K562 (cell line): ENCODE data around the gene CIAPIN1. TPM values are rescaled to one million over a fixed set of nuclear protein-coding genes. Genes with fewer than 3 reads are reported as not detected.

ENCODE experiments used
- ATAC-seq: fragments of 200-7000 bp; cut with Tn5 transposase; 3 replicates; pipeline ENCODE4 v1.9.1; 2020; ENCODE audit warnings: moderate library complexity
- BruUV-seq: library from RNA; stranded (reverse); fragments of 400-500 nt; replicated peaks from 2 replicates; lab custom pipeline; 2021; lab: Mats Ljungman, UMichigan
- CTCF ChIA-PET: fragments of 300-600 bp; formaldehyde crosslinking; extraction: SDS; loops from one replicate; lab custom pipeline; 2021; ENCODE audit warnings: low intra/inter-chr PET ratio; lab: Yijun Ruan, JAX
- POLR2A ChIA-PET: fragments of 300-600, 350-650 bp; sonication (Branson Sonifier 250); formaldehyde crosslinking; extraction: SDS; loops from one replicate; lab custom pipeline; 2021; ENCODE audit warnings: antibody characterized with exemption, inconsistent platforms; lab: Yijun Ruan, JAX
- DNase-seq, 4 experiments: peaks; one replicate each; pipeline versions ENCODE4 v3.0.0 to v3.0.0-alpha.2; 2011 to 2018; ENCODE audit warnings: low spot score in 3 of 4, mixed read lengths in 3 of 4; ENCODE audit errors: extremely low read depth in 1 of 4
- FAIRE-seq: peaks from 2 replicates; lab custom pipeline; 2011; peaks lifted over from hg19 to GRCh38; lab: Jason Lieb, UNC
- H2AFZ ChIP-seq: 2 replicates; pipeline ENCODE4 v1.6.0; 2011; ENCODE audit warnings: low read depth, low read length, control low read depth, inconsistent platforms
- H3K27ac ChIP-seq: fragments of 200-600 bp; 3 replicates; pipeline ENCODE4 v1.8.0; 2011; ENCODE audit warnings: low read depth, mild to moderate bottlenecking, control low read depth, inconsistent platforms, low read length, moderate library complexity, mixed read lengths; ENCODE audit errors: extremely low read depth
- H3K27me3 ChIP-seq, 2 experiments: fragments of 300-600 bp in 1 of 2; 2 replicates in 1 of 2; 3 replicates in 1 of 2; pipeline versions ENCODE4 v1.6.0 to v1.8.0; 2011; ENCODE audit warnings: inconsistent platforms in 2 of 2, low read length in 2 of 2, mild to moderate bottlenecking in 1 of 2, mixed read lengths in 1 of 2, moderate library complexity in 1 of 2; ENCODE audit not compliant: control insufficient read depth in 2 of 2, insufficient read depth in 2 of 2
- H3K36me3 ChIP-seq: fragments of 300-600 bp; 3 replicates; pipeline ENCODE4 v1.8.0; 2011; ENCODE audit warnings: mild to moderate bottlenecking, low read length, inconsistent platforms; ENCODE audit not compliant: control insufficient read depth, insufficient read depth
- H3K4me1 ChIP-seq, 2 experiments: fragments of 200-600 bp in 1 of 2; replicated peaks in 1 of 2; 2 replicates in 1 of 2; 3 replicates in 1 of 2; pipeline versions ENCODE4 v1.5.1 to v1.8.0; 2011; ENCODE audit warnings: inconsistent platforms in 2 of 2, low read length in 2 of 2, mild to moderate bottlenecking in 1 of 2, mixed read lengths in 1 of 2, moderate library complexity in 1 of 2; ENCODE audit not compliant: control insufficient read depth in 2 of 2, insufficient read depth in 2 of 2
- H3K4me2 ChIP-seq: 2 replicates; pipeline ENCODE4 v1.6.1; 2011; ENCODE audit warnings: low read length, control low read depth, inconsistent platforms, mixed read lengths; ENCODE audit not compliant: insufficient read depth
- H3K4me3 ChIP-seq: fragments of 200-600 bp; sonication (generic), shearing (Covaris generic); 2 replicates; pipeline ENCODE4 v1.5.1; 2016; ENCODE audit warnings: control low read depth, inconsistent platforms
- H3K79me2 ChIP-seq: fragments of 200-600 bp; 3 replicates; pipeline ENCODE4 v1.8.0; 2011; ENCODE audit warnings: low read length, inconsistent platforms; ENCODE audit not compliant: control insufficient read depth, insufficient read depth
- H3K9ac ChIP-seq, 2 experiments: 2 replicates each; pipeline versions ENCODE4 v1.6.0 to v1.6.1; 2011; ENCODE audit warnings: low read depth in 2 of 2, low read length in 2 of 2, control low read depth in 1 of 2, inconsistent platforms in 1 of 2, mild to moderate bottlenecking in 1 of 2, mixed read lengths in 1 of 2; ENCODE audit not compliant: insufficient read depth in 1 of 2
- H3K9me1 ChIP-seq: one replicate; pipeline ENCODE4 v1.6.0; 2011; ENCODE audit warnings: inconsistent platforms, mild to moderate bottlenecking, low read length, moderate library complexity; ENCODE audit not compliant: control insufficient read depth, insufficient read depth
- H3K9me3 ChIP-seq: replicated peaks from 2 replicates; pipeline ENCODE4 v1.5.1; 2011; ENCODE audit warnings: low read depth, low read length, inconsistent platforms; ENCODE audit not compliant: control insufficient read depth, insufficient read depth
- H4K20me1 ChIP-seq: replicated peaks from 2 replicates; pipeline ENCODE4 v1.6.1; 2011; ENCODE audit warnings: low read length, inconsistent platforms, mixed read lengths; ENCODE audit not compliant: control insufficient read depth, insufficient read depth
- CBX5 ChIP-seq: IDR thresholded peaks from 2 replicates; pipeline ENCODE4 v1.6.1; 2014; ENCODE audit warnings: low read depth, borderline replicate concordance
- FOXP1 ChIP-seq: sonication (generic); formaldehyde crosslinking; IDR thresholded peaks from 2 replicates; pipeline ENCODE4 v1.8.0; 2022; ENCODE audit warnings: mild to moderate bottlenecking, missing genetic modification reagents
- KDM4B ChIP-seq, 2 experiments: fragments of 450-650 bp in 1 of 2; sonication (generic) in 1 of 2; IDR thresholded peaks; 2 replicates each; pipeline ENCODE4 v1.6.1; 2016 to 2017; ENCODE audit warnings: borderline replicate concordance in 2 of 2, antibody characterized with exemption in 1 of 2, low read depth in 1 of 2, mild to moderate bottlenecking in 1 of 2
- MAZ ChIP-seq, 2 experiments: fragments of 450-650 bp in 1 of 2; sonication (generic) in 1 of 2; formaldehyde crosslinking; IDR thresholded peaks in 1 of 2; conservative IDR thresholded peaks in 1 of 2; 2 replicates each; pipeline versions ENCODE4 v1.4.0 to v1.5.0; 2020; ENCODE audit warnings: mild to moderate bottlenecking in 1 of 2, missing genetic modification reagents in 1 of 2
- SMARCA5 ChIP-seq: fragments of 450-650 bp; IDR thresholded peaks from 2 replicates; pipeline ENCODE4 v1.6.1; 2016
- SP2 ChIP-seq: IDR thresholded peaks from 2 replicates; pipeline ENCODE4 v1.6.1; 2011; ENCODE audit warnings: mild to moderate bottlenecking, low read depth, low read length, moderate library complexity; ENCODE audit not compliant: poor library complexity, severe bottlenecking; ENCODE audit errors: extremely low read depth
- SRSF3 ChIP-seq: fragments of 200-400 bp; formaldehyde crosslinking; IDR thresholded peaks from 2 replicates; pipeline ENCODE4 v1.6.1; 2016; ENCODE audit warnings: mild to moderate bottlenecking, low read length, moderate library complexity; ENCODE audit not compliant: insufficient read depth
- ZNF318 ChIP-seq, 2 experiments: fragments of 450-650 bp; IDR thresholded peaks; 2 replicates each; pipeline ENCODE4 v1.6.1; 2016; ENCODE audit warnings: mild to moderate bottlenecking in 2 of 2, borderline replicate concordance in 1 of 2, low read depth in 1 of 2, moderate library complexity in 1 of 2
- ZZZ3 ChIP-seq: fragments of 450-650 bp; IDR thresholded peaks from 2 replicates; pipeline ENCODE4 v1.6.1; 2016; ENCODE audit warnings: antibody characterized with exemption, mild to moderate bottlenecking, moderate library complexity
- WGBS: fragments of 100-300 bp; shearing (Covaris generic); methylation state at CpG from one replicate; pipeline ENCODE4 v1.1.6; 2016; ENCODE audit warnings: low coverage, mixed read lengths; ENCODE audit not compliant: insufficient coverage; ENCODE audit errors: missing lambda C conversion rate; 5-methylcytosine and 5-hydroxymethylcytosine counted together
- in situ Hi-C: fragments of 300-500 bp; cut with MboI; formaldehyde crosslinking; loops from 4 replicates; pipeline ENCODE4 v1.15.0; 2018; ENCODE audit warnings: inconsistent platforms, mixed read lengths
- intact Hi-C: fragments of 100-400 bp; cut with micrococcal nuclease; formaldehyde crosslinking; loops from 2 replicates; pipeline ENCODE4 v1.14.2; 2022
- polyA plus RNA-seq, 8 experiments: library from polyadenylated mRNA; depleted of rRNA in 4 of 8; stranded (reverse) in 5 of 8; unstranded in 3 of 8; fragments of >200 nt; fragmentation: Nextera tagmentation in 2 of 8; fragmentation: Illumina TruSeq in 1 of 8; extraction: Ambion mirVana in 2 of 8; extraction: Trizol in 1 of 8; gene quantifications; 2 replicates each; pipeline versions ENCODE4 v1.2.1 to v1.2.3, GENCODE V29; 2011 to 2014; ENCODE audit warnings: inconsistent platforms in 1 of 8, missing spikeins in 1 of 8
- total RNA-seq, 7 experiments: library from RNA; depleted of rRNA in 6 of 7; stranded (reverse); fragments of >200 nt in 6 of 7; fragmentation: Illumina TruSeq in 2 of 7; extraction: Trizol in 2 of 7; gene quantifications; 2 replicates each; pipeline versions ENCODE4 v1.2.1 to v1.2.3, GENCODE V29; 2011 to 2021; ENCODE audit warnings: low replicate concordance in 1 of 7
- TF ChIP-seq, protein P1 (sequence below): sonication (generic); formaldehyde crosslinking; IDR thresholded peaks from 2 replicates; pipeline ENCODE4 v1.8.0; 2022; ENCODE audit warnings: mild to moderate bottlenecking, missing genetic modification reagents
- TF ChIP-seq, protein P2 (sequence below): fragments of 450-650 bp; IDR thresholded peaks from 2 replicates; pipeline ENCODE4 v1.6.1; 2017; ENCODE audit warnings: mild to moderate bottlenecking, moderate library complexity

CIAPIN1 gene
- total and polyA plus RNA-seq, 9 of the 15 experiments (the other 6 are each of a cell fraction or from before 2014, with no cell fraction given): 71.8 to 263 (median 95.7) TPM

- WGBS: 68% methylated on average over 4 of the region's 4 CpGs
- intact Hi-C loops: no loop called here
- H3K9me3 ChIP-seq: no peaks in the 10 kb centered on the region
- no peaks in the 10 kb centered on the region for H3K79me2 ChIP-seq
- no TSS peak for BruUV-seq
- in situ Hi-C loops: no loop called here
- H3K36me3 ChIP-seq: no peaks in the 10 kb centered on the region
- H3K9me1 ChIP-seq: no peaks in the 10 kb centered on the region
- no peak overlapping the region for H3K4me2 ChIP-seq
- DNase-seq (no peak), FAIRE-seq (no peak), ATAC-seq (no peak)
- no peak overlapping the region for H3K4me3 ChIP-seq
- POLR2A ChIA-PET: interaction anchor here (0.6 to 0.7 kb wide), 3 partner anchors 9 to 552 kb away, joined by 3 to 4 read pairs (median 3); no protein-coding TSS in a partner anchor
- TF ChIP-seq FOXP1 (CRISPR knock-in tag) (no peak), SP2 (no peak), SMARCA5 (no peak), ZNF318 (IDR thresholded peaks at IDR 0.05; ENCODE audit: borderline replicate concordance in 1 of 2, low read depth in 1 of 2) (no peak), ZZZ3 (no peak), MAZ (CRISPR knock-in tag; conservative IDR thresholded peaks at IDR 0.05 in 1 of 2, IDR thresholded peaks at IDR 0.05 in 1 of 2) (no peak), SRSF3 (no peak), CBX5 (no peak), KDM4B (IDR thresholded peaks at IDR 0.05; ENCODE audit: borderline replicate concordance in 2 of 2, low read depth in 1 of 2) (no peak)
- TF ChIP-seq, protein P1, sequence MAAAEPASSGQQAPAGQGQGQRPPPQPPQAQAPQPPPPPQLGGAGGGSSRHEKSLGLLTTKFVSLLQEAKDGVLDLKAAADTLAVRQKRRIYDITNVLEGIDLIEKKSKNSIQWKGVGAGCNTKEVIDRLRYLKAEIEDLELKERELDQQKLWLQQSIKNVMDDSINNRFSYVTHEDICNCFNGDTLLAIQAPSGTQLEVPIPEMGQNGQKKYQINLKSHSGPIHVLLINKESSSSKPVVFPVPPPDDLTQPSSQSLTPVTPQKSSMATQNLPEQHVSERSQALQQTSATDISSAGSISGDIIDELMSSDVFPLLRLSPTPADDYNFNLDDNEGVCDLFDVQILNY (CRISPR knock-in tag): no peak
- TF ChIP-seq, protein P2, sequence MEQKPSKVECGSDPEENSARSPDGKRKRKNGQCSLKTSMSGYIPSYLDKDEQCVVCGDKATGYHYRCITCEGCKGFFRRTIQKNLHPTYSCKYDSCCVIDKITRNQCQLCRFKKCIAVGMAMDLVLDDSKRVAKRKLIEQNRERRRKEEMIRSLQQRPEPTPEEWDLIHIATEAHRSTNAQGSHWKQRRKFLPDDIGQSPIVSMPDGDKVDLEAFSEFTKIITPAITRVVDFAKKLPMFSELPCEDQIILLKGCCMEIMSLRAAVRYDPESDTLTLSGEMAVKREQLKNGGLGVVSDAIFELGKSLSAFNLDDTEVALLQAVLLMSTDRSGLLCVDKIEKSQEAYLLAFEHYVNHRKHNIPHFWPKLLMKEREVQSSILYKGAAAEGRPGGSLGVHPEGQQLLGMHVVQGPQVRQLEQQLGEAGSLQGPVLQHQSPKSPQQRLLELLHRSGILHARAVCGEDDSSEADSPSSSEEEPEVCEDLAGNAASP: no peak
- no peaks in the 10 kb centered on the region for H4K20me1 ChIP-seq
- no peak overlapping the region for H3K9ac ChIP-seq
- H3K4me1 ChIP-seq: peaks cover 22 to 61% of the 10 kb centered on the region in 2 experiments
- CTCF ChIA-PET: no interaction called here
- H2AFZ ChIP-seq: no peak overlapping the region
- no peak overlapping the region for H3K27ac ChIP-seq
- H3K27me3 ChIP-seq: no peaks in the 10 kb centered on the region
These were observed 34.2 kb upstream of the CIAPIN1 start for GRCh38 chr16:57481421-57481820.
